HG03457 (cell line): ENCODE results near the gene HIRIP3.
"Not testable (repeated sequence)": the region's sequence is repeated elsewhere in the genome, so short reads cannot be mapped to it uniquely, and the experiment has no call there.

Experiments
- ATAC-seq: cut with Tn5 transposase; IDR thresholded peaks from one replicate; pipeline ENCODE4 v1.9.1; 2021; ENCODE audit warnings: moderate number of reproducible peaks; ENCODE audit not compliant: unreplicated experiment

The HIRIP3 gene

GRCh38 chr16:29962344-29962994, 32.9 kb downstream of the HIRIP3 start:
- ATAC-seq: peak; percentile 7

- ATAC-seq: peak; percentile 68
Observed at GRCh38 chr16:29961479-29962343, 33.7 kb downstream of the HIRIP3 start, which contains the start of gene TMEM219. Gene TMEM219, plus strand, starts transcription at chr16:29962079. Its CDS starts 1,065 bp downstream, at chr16:29963144.

GRCh38 chr16:29961127-29961478, 34.3 kb downstream of the HIRIP3 start:
- ATAC-seq: no peak

- not testable (repeated sequence) for ATAC-seq
Observed at GRCh38 chr16:29959821-29960220, 35.6 kb downstream of the HIRIP3 start.

- no peak for ATAC-seq
Observed at GRCh38 chr16:29959293-29959692, 36.1 kb downstream of the HIRIP3 start.

- ATAC-seq: no peak
Observed at GRCh38 chr16:29958756-29959155, 36.7 kb downstream of the HIRIP3 start.

- no peak for ATAC-seq
Observed at GRCh38 chr16:29951625-29952365, 43.6 kb downstream of the HIRIP3 start.

GRCh38 chr16:29950806-29951461, 44.5 kb downstream of the HIRIP3 start:
- no peak for ATAC-seq

GRCh38 chr16:29947897-29948296, 47.5 kb downstream of the HIRIP3 start:
- no peak for ATAC-seq

GRCh38 chr16:29943846-29944799, 51.3 kb downstream of the HIRIP3 start:
- no peak for ATAC-seq
